GM18520 (cell line): ENCODE data around the gene NDOR1.
"Not testable (repeated sequence)": the region's sequence is repeated elsewhere in the genome, so short reads cannot be mapped to it uniquely, and the experiment has no call there.

Experiments used
- ATAC-seq: cut with Tn5 transposase; IDR thresholded peaks from one replicate; pipeline ENCODE4 v1.9.1; 2021; ENCODE audit not compliant: unreplicated experiment

Gene NDOR1

GRCh38 chr9:137241490-137242268 is 36.2 kb downstream of the NDOR1 start:
- peak; percentile 3 for ATAC-seq

DNA sequence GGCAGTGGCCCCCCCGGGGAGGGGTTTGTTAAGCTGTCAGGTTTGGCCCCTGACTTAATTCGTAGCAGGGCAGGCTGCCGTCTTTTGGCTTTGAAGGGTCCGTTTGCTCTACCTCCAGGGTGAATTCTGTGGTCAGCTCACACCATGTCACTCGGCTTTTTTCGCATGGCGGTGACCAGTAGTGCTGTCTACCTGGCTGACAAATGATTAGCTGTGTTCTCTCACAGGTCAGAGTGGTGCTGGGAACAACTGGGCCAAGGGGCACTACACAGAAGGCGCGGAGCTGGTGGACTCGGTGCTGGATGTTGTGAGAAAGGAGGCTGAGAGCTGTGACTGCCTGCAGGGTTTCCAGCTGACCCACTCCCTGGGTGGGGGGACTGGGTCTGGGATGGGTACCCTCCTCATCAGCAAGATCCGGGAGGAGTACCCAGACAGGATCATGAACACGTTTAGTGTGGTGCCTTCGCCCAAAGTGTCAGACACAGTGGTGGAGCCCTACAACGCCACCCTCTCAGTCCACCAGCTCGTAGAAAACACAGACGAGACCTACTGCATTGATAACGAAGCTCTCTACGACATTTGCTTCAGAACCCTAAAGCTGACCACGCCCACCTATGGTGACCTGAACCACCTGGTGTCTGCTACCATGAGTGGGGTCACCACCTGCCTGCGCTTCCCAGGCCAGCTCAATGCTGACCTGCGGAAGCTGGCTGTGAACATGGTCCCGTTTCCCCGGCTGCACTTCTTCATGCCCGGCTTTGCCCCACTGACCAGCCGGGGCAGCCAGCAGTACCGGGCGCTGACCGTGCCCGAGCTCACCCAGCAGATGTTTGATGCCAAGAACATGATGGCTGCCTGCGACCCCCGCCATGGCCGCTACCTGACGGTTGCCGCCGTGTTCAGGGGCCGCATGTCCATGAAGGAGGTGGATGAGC is 37.0 kb downstream of the NDOR1 start:
- ATAC-seq, result no peak

GRCh38 chr9:137243266-137243625 is 37.7 kb downstream of the NDOR1 start:
- not testable (repeated sequence) for ATAC-seq

DNA sequence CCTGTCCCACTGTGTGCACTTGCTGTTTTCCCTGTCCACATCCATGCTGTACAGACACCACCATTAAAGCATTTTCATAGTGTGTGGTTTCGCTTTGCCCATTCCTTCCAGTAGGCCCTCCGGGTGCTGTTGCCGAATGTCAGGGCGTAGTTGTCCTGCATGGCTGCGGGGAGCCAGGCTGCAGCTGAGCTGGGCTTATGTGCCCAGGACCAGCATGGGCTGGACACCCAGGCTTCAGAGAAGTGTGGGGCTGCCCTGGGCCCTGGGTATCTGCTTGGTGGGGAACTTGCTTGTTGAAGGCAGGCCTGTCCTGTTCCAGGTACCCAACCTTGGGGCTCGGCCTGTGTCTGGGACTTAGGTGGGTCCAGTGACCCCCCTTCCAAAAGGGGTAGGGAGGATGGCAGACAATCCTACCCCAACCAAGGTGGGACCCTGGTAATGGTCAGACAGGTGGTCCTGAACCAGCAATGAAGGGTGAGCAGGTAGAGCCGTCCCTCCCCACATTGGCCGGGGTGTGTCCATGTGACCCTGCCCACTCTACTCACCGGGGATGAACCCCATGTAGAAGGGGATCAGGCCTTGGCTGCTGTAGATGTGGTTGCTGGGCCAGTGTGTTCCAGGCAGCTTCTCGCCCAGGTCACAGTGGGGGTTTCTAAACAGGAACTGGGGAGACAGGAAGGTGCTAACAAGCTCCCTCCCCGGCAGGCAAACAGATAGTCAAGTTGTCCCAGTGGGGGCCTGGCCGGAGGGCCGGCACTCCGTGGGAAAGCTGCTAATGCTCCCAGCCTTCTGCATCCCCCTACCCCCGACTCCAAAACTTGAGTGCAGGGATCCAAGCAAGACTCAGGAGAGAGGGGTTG is 38.4 kb downstream of the NDOR1 start:
- ATAC-seq, result no peak

DNA sequence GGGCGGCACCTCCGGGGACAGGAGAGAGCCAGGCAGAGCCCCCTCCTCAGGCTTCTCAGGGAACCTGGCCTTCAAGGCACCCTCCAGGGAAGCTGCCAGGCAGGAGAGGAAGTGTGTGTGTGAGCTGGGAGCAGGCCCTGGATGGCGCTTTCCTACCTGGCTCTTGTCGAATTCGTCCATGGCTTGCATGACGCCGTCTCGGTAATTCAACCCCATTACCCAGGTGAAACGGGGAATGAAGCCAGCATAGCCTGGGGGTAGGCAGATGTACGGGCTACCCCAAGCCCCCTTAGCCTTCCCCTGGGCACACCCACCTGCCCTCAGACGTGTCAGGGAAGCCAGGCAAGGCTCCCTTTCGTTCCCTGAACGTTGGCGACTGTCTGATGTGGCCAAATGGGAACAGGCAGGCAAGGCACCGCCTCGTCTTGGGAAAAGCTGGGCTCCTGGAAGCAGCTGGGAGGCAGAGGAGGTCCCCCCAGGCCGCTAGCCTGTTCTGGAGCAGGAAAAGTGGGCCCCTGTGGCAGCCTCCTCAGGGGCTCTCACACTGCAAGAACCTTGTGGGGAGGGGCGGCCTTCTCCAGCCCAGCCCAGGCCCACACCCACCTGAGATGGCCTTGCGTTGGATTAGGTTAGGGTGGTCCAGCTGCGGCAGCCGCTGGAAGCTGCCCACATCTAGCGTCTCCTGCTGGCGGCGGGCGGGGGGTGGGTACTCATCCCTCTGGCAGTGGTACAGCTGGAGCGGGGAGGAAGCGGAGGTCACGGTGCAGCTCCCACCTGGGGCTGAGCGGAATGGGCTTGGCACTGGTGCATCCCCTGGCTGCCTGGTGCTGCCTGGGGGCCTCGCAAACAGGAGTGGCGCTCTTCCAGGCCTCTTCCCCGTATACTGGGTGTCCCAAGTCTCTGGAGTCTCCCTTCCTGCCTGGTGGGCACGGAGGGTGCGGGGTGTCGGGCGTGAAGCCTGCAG is 39.3 kb downstream of the NDOR1 start:
- no peak for ATAC-seq

DNA sequence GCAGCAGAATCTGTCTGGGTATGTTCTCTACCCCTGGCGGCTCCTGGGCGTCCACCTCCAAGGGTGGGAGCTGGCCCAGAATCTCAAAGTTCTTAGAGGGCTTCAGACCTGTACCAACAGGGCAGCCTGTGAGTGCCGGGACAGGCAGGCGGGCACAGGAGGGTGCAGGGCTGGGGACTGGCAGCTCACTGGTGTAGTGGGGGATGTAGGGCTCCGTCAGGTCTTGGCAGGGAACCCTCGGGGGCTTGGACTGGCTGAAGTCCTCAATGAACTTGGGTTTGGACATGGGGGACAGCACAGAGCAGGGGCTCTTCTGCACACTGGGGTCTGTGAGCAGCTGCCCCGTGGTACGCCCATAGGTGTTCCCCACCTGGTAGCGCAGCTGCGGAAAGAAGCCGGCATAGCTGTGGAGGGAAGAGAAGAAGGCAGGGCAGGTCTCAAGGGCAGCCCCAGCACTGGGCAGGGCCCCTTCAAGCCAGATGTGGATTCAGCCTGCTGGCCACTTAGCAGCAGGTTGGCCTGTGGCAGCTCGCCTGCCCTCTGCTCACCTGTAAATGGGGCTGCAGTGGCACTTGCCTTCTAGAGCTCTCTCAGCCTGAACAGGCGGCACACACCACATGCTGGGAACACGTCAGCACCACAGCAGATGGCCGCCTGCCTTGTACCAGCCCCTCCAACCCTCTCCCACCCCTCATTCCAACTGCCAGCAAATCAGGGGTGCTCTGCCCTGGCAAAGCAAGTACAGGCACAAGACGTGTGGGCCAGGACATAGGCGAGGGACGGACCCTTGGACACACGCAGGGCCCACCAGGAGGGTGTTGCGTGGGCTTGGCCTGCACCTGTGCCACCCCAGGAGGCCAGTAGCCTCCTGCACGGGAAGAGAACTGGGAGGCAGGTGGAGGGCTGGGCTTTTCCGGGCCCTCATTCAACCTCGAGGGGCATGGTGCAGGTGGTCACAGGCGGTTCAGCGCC is 40.2 kb downstream of the NDOR1 start:
- no peak for ATAC-seq

GRCh38 chr9:137247135-137247915 is 41.8 kb downstream of the NDOR1 start:
- ATAC-seq, result no peak

GRCh38 chr9:137247916-137248175 is 42.3 kb downstream of the NDOR1 start:
- no peak for ATAC-seq

GRCh38 chr9:137250329-137251193 is 45.1 kb downstream of the NDOR1 start:
- no peak for ATAC-seq

DNA sequence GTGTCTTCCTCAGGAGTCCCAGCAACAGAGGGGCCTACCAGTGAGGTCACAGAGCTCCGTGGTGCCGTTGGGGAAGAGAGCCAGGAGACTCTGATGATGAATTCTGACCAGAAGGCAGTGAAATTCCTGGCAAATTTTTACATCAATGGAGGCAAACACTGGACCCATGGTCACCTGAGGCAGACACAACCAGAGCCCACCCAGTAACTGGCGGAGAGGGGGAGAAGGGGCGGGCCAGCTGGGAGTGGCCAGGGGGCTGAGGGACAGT is 45.6 kb downstream of the NDOR1 start, which contains the start of gene STPG3:
TSS of gene STPG3 (plus strand) at position 93 of the 268 bp plus-strand sequence. CDS start at position 94, 1 bp downstream.
- ATAC-seq, result no peak

DNA sequence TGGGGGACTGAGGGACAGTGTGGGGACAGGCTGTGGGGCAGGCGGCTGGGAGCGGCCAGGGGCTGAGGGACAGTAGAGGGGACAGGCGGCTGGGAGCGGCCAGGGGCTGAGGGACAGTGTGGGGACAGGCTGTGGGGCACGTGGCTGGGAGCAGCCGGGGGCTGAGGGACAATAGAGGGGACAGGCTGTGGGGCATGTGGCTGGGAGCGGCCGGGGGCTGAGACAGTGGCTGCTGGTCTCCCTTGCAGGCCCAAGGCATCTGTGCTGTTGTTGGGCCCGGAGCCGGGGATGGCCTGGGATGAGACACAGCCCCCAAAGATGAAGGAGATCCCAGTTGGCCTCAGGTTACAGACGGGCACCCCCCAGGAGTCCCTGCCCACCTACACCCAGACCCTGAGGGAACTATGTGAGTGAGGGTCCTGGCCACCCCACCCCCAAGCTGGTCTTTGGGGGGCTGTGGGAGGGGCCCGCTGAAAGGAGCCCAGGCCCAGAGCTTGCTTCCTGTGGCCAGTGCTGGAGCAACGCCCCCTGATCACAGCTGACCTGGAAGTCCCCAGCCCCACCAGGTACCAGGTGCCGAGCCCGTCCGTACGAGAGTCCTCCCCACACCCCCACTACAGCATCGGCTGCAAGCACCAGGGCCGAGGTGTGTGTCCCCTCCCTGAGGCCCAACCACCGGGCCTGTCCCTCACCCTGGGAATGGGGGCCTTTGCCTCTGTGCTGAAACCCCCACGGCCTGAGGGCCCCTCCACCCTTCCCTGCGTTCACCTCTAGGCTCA is 46.2 kb downstream of the NDOR1 start:
- no peak for ATAC-seq

DNA sequence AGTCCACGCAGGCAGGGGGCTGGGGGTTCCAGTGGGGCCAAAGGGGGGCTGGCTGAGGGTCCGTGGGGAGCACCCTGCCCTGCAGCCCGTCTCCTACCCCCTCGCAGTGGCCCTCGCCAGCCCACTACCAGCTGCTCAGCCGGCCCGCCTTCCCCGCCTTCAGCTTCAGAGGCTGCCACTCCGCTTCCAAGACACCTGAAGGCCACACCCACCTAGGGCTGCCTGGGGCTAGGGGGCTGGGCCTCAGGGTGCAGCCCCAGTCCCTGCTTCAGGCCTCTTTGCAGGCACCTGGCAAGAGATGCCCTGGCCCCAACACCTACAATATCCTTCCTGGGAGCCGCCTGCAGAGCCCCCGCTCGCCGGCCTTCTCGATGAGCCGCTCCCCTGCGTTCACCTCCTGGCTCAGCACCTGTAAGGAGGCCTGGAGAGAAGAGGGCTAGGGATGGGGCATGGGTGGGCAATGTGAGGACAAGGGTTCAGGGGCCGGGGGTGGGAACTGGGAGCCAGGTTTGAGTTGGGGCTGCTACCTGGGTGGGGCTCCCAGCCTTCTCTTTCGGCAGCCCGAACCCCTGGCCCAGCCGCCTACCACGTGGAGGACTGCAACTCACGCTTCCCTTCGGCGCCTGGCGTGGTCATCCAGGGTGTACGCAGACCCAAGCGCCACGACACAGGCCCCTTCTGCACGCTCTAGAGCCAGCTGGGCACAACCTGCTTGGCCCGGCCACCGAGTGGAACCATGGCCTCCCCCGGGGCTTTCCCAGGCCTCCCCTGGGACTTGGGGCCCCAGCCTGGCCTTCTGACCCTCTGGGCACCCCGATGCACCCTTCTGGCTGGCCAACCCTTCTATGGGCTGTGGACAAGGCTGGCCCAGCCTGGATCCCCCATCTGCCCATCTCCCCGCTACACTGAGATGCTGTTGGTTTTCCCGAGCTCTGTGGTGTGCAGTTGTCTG is 47.3 kb downstream of the NDOR1 start:
- no peak for ATAC-seq

- ATAC-seq, result no peak
These were observed 48.5 kb downstream of the NDOR1 start for GRCh38 chr9:137253717-137254623.

DNA sequence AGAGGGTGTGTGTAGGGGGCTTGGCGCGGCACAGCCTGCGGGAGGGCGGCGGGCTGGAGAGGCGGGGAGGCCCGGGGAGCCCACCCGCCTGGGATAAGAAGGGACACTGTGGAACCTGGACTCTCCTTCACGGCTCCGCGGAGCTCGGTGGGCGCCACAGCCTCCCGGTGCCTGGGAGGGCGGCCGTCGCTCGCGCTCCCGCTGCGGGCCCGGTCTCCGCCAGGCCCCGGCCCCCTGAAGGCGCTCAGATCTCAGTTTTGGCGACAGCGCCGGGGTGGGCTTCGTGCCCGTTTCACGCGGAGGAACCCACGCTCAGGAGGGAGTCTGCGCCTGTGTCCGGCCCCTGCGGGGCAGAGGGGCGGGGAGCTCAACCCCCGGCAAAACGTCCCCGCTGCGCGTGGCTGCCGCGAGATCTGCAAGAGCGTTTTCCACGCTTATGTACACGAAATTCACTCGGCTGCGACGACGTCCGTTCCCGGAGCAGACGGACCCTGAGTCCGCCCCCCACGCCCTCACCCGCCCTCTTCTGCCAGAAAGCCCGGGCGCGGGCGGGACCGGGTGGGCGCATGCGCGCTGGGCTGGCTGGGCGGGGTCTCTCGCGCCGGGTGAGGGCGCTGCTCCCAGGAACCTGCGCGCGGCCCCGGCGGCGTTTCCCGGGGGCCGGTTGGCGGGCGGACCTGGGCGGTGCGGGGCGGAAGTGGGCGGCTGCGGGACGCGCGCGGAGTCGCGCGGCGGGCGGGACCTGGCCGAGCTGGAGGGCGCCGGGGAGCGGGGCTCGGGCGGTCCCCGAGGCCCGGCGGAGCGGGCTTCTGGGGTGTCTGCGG is 49.3 kb downstream of the NDOR1 start, which contains the start of gene NELFB:
TSS of gene NELFB (plus strand) at position 704 of the 824 bp plus-strand sequence.
- peak; percentile 69 for ATAC-seq
